A673 (cell line): Measurements from ENCODE around the gene EIF4EBP3. TPM values are rescaled to one million over a fixed set of nuclear protein-coding genes. Genes with fewer than 3 reads are reported as not detected.

Experiments
- BruUV-seq: library from RNA; stranded (reverse); fragments of 400-500 nt; replicated peaks from 2 replicates; lab custom pipeline; 2021; lab: Mats Ljungman, UMichigan
- CTCF ChIA-PET: fragments of 300-600 bp; sonication (Branson Sonifier 250); formaldehyde crosslinking; loops from one replicate; lab custom pipeline; 2022; ENCODE audit warnings: antibody characterized with exemption; lab: Charles Lee
- POLR2A ChIA-PET: fragments of 300-600 bp; sonication (Branson Sonifier 250); formaldehyde crosslinking; loops from one replicate; lab custom pipeline; 2022; ENCODE audit warnings: antibody characterized with exemption; ENCODE audit not compliant: low non-redundant PET; lab: Charles Lee
- DNase-seq: peaks from one replicate; pipeline ENCODE4 v3.0.0-alpha.2; 2015; ENCODE audit warnings: low spot score
- H3K27ac ChIP-seq: fragments of 200-600 bp; sonication (generic); 2 replicates; pipeline ENCODE4 v1.5.1; 2016; ENCODE audit warnings: mixed run types, low read depth, mild to moderate bottlenecking, mixed read lengths, antibody characterized with exemption, low read length; ENCODE audit not compliant: poor library complexity, severe bottlenecking
- H3K27me3 ChIP-seq: fragments of 200-600 bp; sonication (generic); replicated peaks from 2 replicates; pipeline ENCODE4 v1.6.1; 2017; ENCODE audit warnings: mixed run types, low read depth, mild to moderate bottlenecking, mixed read lengths, antibody characterized with exemption, low read length; ENCODE audit not compliant: insufficient read depth, poor library complexity
- H3K36me3 ChIP-seq: fragments of 200-600 bp; sonication (generic); 2 replicates; pipeline ENCODE4 v1.6.1; 2016; ENCODE audit warnings: mixed run types, mild to moderate bottlenecking, mixed read lengths, antibody characterized with exemption, low read length; ENCODE audit not compliant: insufficient read depth, poor library complexity, severe bottlenecking
- H3K4me1 ChIP-seq: fragments of 200-600 bp; sonication (generic); 2 replicates; pipeline ENCODE4 v1.6.1; 2017; ENCODE audit warnings: mixed run types, mild to moderate bottlenecking, mixed read lengths, antibody characterized with exemption, low read length; ENCODE audit not compliant: insufficient read depth, poor library complexity, severe bottlenecking
- H3K4me3 ChIP-seq: fragments of 200-600 bp; sonication (generic); 2 replicates; pipeline ENCODE4 v1.5.1; 2016; ENCODE audit warnings: low read depth, mixed run types, mild to moderate bottlenecking, mixed read lengths, low read length; ENCODE audit not compliant: poor library complexity, severe bottlenecking
- H3K9me3 ChIP-seq: fragments of 200-600 bp; sonication (generic); 2 replicates; pipeline ENCODE4 v1.6.1; 2016; ENCODE audit warnings: mixed run types, low read depth, mild to moderate bottlenecking, mixed read lengths, antibody characterized with exemption, low read length; ENCODE audit not compliant: poor library complexity, severe bottlenecking
- CTCF ChIP-seq: fragments of 300-800, 200-600 bp; sonication (generic); conservative IDR thresholded peaks from 2 replicates; pipeline ENCODE4 v1.5.1; 2017; ENCODE audit warnings: low read depth, mild to moderate bottlenecking, antibody characterized with exemption, low read length, moderate library complexity, mixed read lengths
- EZH2 ChIP-seq: fragments of 200-600 bp; sonication (generic); IDR thresholded peaks from 2 replicates; pipeline ENCODE4 v1.6.1; 2017; ENCODE audit warnings: borderline replicate concordance, low read depth, mild to moderate bottlenecking, mixed read lengths, antibody characterized with exemption, low read length; ENCODE audit not compliant: poor library complexity, severe bottlenecking
- intact Hi-C: fragments of 100-400 bp; cut with micrococcal nuclease; formaldehyde crosslinking; loops from one replicate; pipeline ENCODE4 v1.10.0; 2022; ENCODE audit not compliant: unreplicated experiment
- total RNA-seq: library from RNA; stranded (reverse); gene quantifications from 2 replicates; pipeline ENCODE4 v1.2.3, GENCODE V29; 2021

Gene EIF4EBP3
- total RNA-seq, 1 experiment from 2014 or later, result 7.6 TPM

- H3K9me3 ChIP-seq, result no peaks in the 10 kb centered on the region
- H3K4me3 ChIP-seq, result no peak overlapping the region
- DNase-seq, result no peak
- TF ChIP-seq CTCF (no peak), EZH2 (no peak)
- POLR2A ChIA-PET, result no interaction called here
- no peak overlapping the region for H3K27ac ChIP-seq
- intact Hi-C loops, result no loop called here
- H3K4me1 ChIP-seq, result no peaks in the 10 kb centered on the region
- H3K36me3 ChIP-seq, result peaks cover 55% of the 10 kb centered on the region
- BruUV-seq, result no TSS peak
- no peaks in the 10 kb centered on the region for H3K27me3 ChIP-seq
- CTCF ChIA-PET, result no interaction called here
These were observed 23.5 kb upstream of the EIF4EBP3 start for GRCh38 chr5:140524003-140524402.

GRCh38 chr5:140540227-140540626 lies 7.2 kb upstream of the EIF4EBP3 start:
- POLR2A ChIA-PET, result no interaction called here
- H3K36me3 ChIP-seq, result peaks cover 66% of the 10 kb centered on the region
- no TSS peak for BruUV-seq
- intact Hi-C loops, result no loop called here
- CTCF ChIA-PET, result no interaction called here
- H3K9me3 ChIP-seq, result no peaks in the 10 kb centered on the region
- H3K4me1 ChIP-seq, result no peaks in the 10 kb centered on the region
- no peak for TF ChIP-seq EZH2
- no peak for TF ChIP-seq CTCF
- H3K27me3 ChIP-seq, result no peaks in the 10 kb centered on the region
- DNase-seq, result no peak
- H3K4me3 ChIP-seq, result no peak overlapping the region
- no peak overlapping the region for H3K27ac ChIP-seq

- no TSS peak for BruUV-seq
- CTCF ChIA-PET, result no interaction called here
- Histone ChIP-seq H3K4me1 (peaks cover 10% of the 10 kb centered on the region), H3K36me3 (peaks cover 41% of the 10 kb centered on the region), H3K27me3 (no peaks in the 10 kb centered on the region), H3K9me3 (no peaks in the 10 kb centered on the region), H3K27ac (no peak overlapping the region), H3K4me3 (no peak overlapping the region)
- TF ChIP-seq EZH2 (no peak), CTCF (no peak)
- POLR2A ChIA-PET, result no interaction called here
- intact Hi-C loops, result no loop called here
- DNase-seq, result no peak
These were observed 4.5 kb upstream of the EIF4EBP3 start for GRCh38 chr5:140542972-140543371.
